ENCODE data around the gene PARD3.

PARD3 gene

DNA sequence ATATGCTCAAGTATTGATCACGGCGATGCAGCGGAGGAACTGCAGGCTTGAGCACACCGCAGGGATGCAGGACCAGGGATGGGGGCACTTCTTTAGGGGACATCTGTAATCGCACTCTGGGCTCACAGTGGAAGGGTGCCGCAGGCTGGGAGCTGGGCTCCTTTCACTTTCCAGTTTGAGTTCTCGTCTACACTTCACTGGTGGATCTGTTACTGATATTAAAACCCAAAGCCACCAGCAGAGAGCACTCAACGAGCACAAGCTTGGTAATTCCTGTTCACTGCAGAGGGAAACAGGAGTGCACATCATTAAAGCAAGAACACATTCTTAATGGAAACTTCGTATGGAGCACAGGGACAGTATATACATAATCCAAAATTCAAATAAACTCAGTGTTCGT, 91.3 kb downstream of the PARD3 start:
- no peaks in the 10 kb centered on the region for H3K36me3 ChIP-seq (ENCODE audit: insufficient read depth, low read length)
- H3K27ac ChIP-seq (ENCODE audit: low read depth, low read length), result peak overlapping the region; percentile 4
- H3K27me3 ChIP-seq (ENCODE audit: control insufficient read depth in 1 of 2, insufficient read depth in 2 of 2, low read length in 2 of 2), result no peaks in the 10 kb centered on the region
- H3K4me1 ChIP-seq (ENCODE audit: insufficient read depth, low read length), result peaks cover 53% of the 10 kb centered on the region
- no peak overlapping the region for H3K9ac ChIP-seq (ENCODE audit: low read length)
- peak overlapping the region in 1 of 2 donors; percentile 12 for H3K4me3 ChIP-seq (ENCODE audit: low read depth in 1 of 2, low read length in 2 of 2)
- H3K9me3 ChIP-seq (ENCODE audit: low read length), result no peaks in the 10 kb centered on the region

DNA sequence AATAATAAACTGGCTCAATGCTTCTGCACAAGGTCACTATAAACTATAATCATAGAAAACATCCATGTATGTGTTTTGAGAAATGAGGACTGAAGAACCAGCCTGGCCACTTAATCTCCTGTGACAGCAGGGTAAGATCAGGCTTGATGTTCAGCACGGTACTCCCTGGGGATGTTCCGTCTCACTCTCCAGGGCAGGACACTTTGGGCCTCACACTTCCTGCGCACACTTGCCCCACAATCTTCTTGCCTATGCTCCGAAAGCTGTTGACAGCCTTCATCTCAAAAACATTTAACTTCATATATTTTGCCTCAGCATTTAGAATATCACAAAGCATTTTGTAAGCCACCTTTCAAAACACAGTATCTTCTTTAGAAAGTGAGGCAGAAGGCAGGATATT, 92.7 kb downstream of the PARD3 start:
- Histone ChIP-seq H3K9me3 (ENCODE audit: low read length) (no peaks in the 10 kb centered on the region), H3K27ac (ENCODE audit: low read depth, low read length) (no peak overlapping the region), H3K4me3 (ENCODE audit: low read depth in 1 of 2, low read length in 2 of 2) (no peak overlapping the region), H3K27me3 (ENCODE audit: control insufficient read depth in 1 of 2, insufficient read depth in 2 of 2, low read length in 2 of 2) (no peaks in the 10 kb centered on the region), H3K9ac (ENCODE audit: low read length) (no peak overlapping the region), H3K4me1 (ENCODE audit: insufficient read depth, low read length) (peaks cover 42% of the 10 kb centered on the region), H3K36me3 (ENCODE audit: insufficient read depth, low read length) (no peaks in the 10 kb centered on the region)

- Histone ChIP-seq H3K27ac (ENCODE audit: low read depth, low read length) (no peak overlapping the region), H3K4me3 (ENCODE audit: low read depth in 1 of 2, low read length in 2 of 2) (no peak overlapping the region), H3K27me3 (ENCODE audit: control insufficient read depth in 1 of 2, insufficient read depth in 2 of 2, low read length in 2 of 2) (no peaks in the 10 kb centered on the region), H3K9me3 (ENCODE audit: low read length) (no peaks in the 10 kb centered on the region), H3K4me1 (ENCODE audit: insufficient read depth, low read length) (peaks cover 33% of the 10 kb centered on the region), H3K36me3 (ENCODE audit: insufficient read depth, low read length) (no peaks in the 10 kb centered on the region), H3K9ac (ENCODE audit: low read length) (no peak overlapping the region)
Measured at GRCh38 chr10:34721208-34721840, 93.8 kb downstream of the PARD3 start.

GRCh38 chr10:34719746-34720145, 95.3 kb downstream of the PARD3 start:
- H3K27ac ChIP-seq (ENCODE audit: low read depth, low read length), result no peak overlapping the region
- no peaks in the 10 kb centered on the region for H3K36me3 ChIP-seq (ENCODE audit: insufficient read depth, low read length)
- no peaks in the 10 kb centered on the region for H3K27me3 ChIP-seq (ENCODE audit: control insufficient read depth in 1 of 2, insufficient read depth in 2 of 2, low read length in 2 of 2)
- H3K4me3 ChIP-seq (ENCODE audit: low read depth in 1 of 2, low read length in 2 of 2), result no peak overlapping the region
- H3K9ac ChIP-seq (ENCODE audit: low read length), result no peak overlapping the region
- peaks cover 41% of the 10 kb centered on the region for H3K4me1 ChIP-seq (ENCODE audit: insufficient read depth, low read length)
- no peaks in the 10 kb centered on the region for H3K9me3 ChIP-seq (ENCODE audit: low read length)

GRCh38 chr10:34719328-34719727, 95.8 kb downstream of the PARD3 start:
- no peak overlapping the region for H3K27ac ChIP-seq (ENCODE audit: low read depth, low read length)
- no peak overlapping the region for H3K9ac ChIP-seq (ENCODE audit: low read length)
- H3K27me3 ChIP-seq (ENCODE audit: control insufficient read depth in 1 of 2, insufficient read depth in 2 of 2, low read length in 2 of 2), result no peaks in the 10 kb centered on the region
- no peaks in the 10 kb centered on the region for H3K9me3 ChIP-seq (ENCODE audit: low read length)
- no peak overlapping the region for H3K4me3 ChIP-seq (ENCODE audit: low read depth in 1 of 2, low read length in 2 of 2)
- H3K4me1 ChIP-seq (ENCODE audit: insufficient read depth, low read length), result peaks cover 44% of the 10 kb centered on the region
- H3K36me3 ChIP-seq (ENCODE audit: insufficient read depth, low read length), result no peaks in the 10 kb centered on the region

- Histone ChIP-seq H3K4me1 (ENCODE audit: insufficient read depth, low read length) (peaks cover 42% of the 10 kb centered on the region), H3K27ac (ENCODE audit: low read depth, low read length) (no peak overlapping the region), H3K36me3 (ENCODE audit: insufficient read depth, low read length) (no peaks in the 10 kb centered on the region), H3K9me3 (ENCODE audit: low read length) (no peaks in the 10 kb centered on the region), H3K9ac (ENCODE audit: low read length) (no peak overlapping the region), H3K27me3 (ENCODE audit: control insufficient read depth in 1 of 2, insufficient read depth in 2 of 2, low read length in 2 of 2) (no peaks in the 10 kb centered on the region), H3K4me3 (ENCODE audit: low read depth in 1 of 2, low read length in 2 of 2) (no peak overlapping the region)
Measured at GRCh38 chr10:34717429-34717828, 97.7 kb downstream of the PARD3 start.

DNA sequence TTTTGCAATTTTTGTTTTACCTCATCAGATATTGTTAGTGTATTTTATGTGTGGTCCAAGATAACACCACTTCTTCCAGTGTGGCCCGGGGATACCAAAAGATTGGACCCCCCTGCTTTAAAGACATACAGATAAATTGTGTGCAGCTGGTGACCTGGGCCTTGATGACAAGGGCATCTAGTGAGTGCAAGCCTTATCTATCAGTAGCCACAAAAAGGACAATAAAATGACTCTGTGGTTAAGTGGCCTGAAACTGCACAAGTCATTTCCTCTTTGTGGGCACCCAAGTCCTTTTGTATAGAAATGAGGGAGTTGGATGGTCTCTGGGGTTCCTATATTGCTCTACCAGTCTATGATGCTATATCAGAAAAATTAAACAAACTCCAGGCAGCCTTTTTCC, 98.1 kb downstream of the PARD3 start:
- H3K27me3 ChIP-seq (ENCODE audit: control insufficient read depth in 1 of 2, insufficient read depth in 2 of 2, low read length in 2 of 2), result no peaks in the 10 kb centered on the region

GRCh38 chr10:34716234-34716633, 98.9 kb downstream of the PARD3 start:
- H3K27me3 ChIP-seq (ENCODE audit: control insufficient read depth in 1 of 2, insufficient read depth in 2 of 2, low read length in 2 of 2), result no peaks in the 10 kb centered on the region
- no peak overlapping the region for H3K27ac ChIP-seq (ENCODE audit: low read depth, low read length)
- no peak overlapping the region for H3K4me3 ChIP-seq (ENCODE audit: low read depth in 1 of 2, low read length in 2 of 2)
- H3K36me3 ChIP-seq (ENCODE audit: insufficient read depth, low read length), result no peaks in the 10 kb centered on the region
- H3K9ac ChIP-seq (ENCODE audit: low read length), result no peak overlapping the region
- peaks cover 52% of the 10 kb centered on the region for H3K4me1 ChIP-seq (ENCODE audit: insufficient read depth, low read length)
- no peaks in the 10 kb centered on the region for H3K9me3 ChIP-seq (ENCODE audit: low read length)

More for the DNA sequence above, 98.1 kb downstream of the PARD3 start:
- Histone ChIP-seq H3K9me3 (ENCODE audit: low read length) (no peaks in the 10 kb centered on the region), H3K9ac (ENCODE audit: low read length) (no peak overlapping the region), H3K4me3 (ENCODE audit: low read depth in 1 of 2, low read length in 2 of 2) (no peak overlapping the region), H3K27ac (ENCODE audit: low read depth, low read length) (no peak overlapping the region), H3K36me3 (ENCODE audit: insufficient read depth, low read length) (no peaks in the 10 kb centered on the region), H3K4me1 (ENCODE audit: insufficient read depth, low read length) (peaks cover 45% of the 10 kb centered on the region)

DNA sequence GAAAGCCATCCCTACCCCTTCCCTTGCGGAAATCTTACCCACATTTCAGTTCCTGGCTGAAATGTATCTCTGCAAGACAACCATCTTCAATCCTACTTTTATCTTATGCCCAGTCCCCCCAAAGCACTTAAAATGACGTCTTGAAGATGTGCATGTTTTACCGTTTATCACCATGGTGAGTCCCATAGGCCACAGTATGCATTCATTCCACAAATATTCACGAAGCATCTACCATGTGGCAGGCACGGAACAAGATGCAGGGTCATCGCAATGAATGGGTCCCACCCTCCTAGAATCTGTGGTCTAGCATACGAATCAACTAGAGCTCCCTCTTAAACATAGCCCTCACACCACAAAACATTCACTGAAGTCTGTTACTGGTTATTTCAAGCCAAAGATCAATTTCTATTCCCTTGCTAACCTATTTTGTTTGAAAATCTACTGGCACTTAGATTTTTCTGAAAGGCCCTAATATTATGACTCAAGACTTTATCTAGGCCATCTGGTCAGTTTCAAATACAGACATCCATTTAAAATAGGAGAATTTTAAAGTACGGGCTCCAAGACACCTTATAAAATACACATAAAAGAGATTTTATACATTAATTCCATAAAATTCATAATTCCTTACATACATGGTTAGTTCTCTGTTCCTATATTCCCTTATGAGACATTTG, 99.4 kb downstream of the PARD3 start:
- Histone ChIP-seq H3K4me3 (ENCODE audit: low read depth in 1 of 2, low read length in 2 of 2) (no peak overlapping the region), H3K36me3 (ENCODE audit: insufficient read depth, low read length) (no peaks in the 10 kb centered on the region), H3K27me3 (ENCODE audit: control insufficient read depth in 1 of 2, insufficient read depth in 2 of 2, low read length in 2 of 2) (no peaks in the 10 kb centered on the region), H3K9me3 (ENCODE audit: low read length) (no peaks in the 10 kb centered on the region), H3K4me1 (ENCODE audit: insufficient read depth, low read length) (peaks cover 54% of the 10 kb centered on the region), H3K27ac (ENCODE audit: low read depth, low read length) (no peak overlapping the region), H3K9ac (ENCODE audit: low read length) (no peak overlapping the region)

DNA sequence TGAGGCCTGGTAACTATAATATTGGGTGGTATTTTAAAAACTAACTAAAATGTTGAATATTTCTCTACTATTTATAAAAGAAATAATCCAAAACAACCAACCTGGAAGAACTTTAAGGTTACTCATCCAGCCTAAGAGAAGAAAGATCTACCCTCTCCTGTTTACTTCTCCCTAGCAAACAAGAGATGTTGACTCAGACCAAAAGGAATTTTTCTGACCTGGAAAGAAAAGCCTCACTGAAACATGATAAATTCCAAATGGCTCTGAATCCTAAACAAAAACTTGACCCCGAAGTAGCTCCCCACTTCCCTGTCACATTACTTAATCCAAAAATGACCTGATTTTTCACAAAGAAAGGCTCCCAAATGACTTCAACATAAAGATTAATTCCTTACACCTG, 101.2 kb downstream of the PARD3 start:
- Histone ChIP-seq H3K4me1 (ENCODE audit: insufficient read depth, low read length) (peaks cover 55% of the 10 kb centered on the region), H3K27ac (ENCODE audit: low read depth, low read length) (no peak overlapping the region), H3K27me3 (ENCODE audit: control insufficient read depth in 1 of 2, insufficient read depth in 2 of 2, low read length in 2 of 2) (no peaks in the 10 kb centered on the region), H3K9ac (ENCODE audit: low read length) (no peak overlapping the region), H3K36me3 (ENCODE audit: insufficient read depth, low read length) (no peaks in the 10 kb centered on the region), H3K4me3 (ENCODE audit: low read depth in 1 of 2, low read length in 2 of 2) (no peak overlapping the region), H3K9me3 (ENCODE audit: low read length) (no peaks in the 10 kb centered on the region)

DNA sequence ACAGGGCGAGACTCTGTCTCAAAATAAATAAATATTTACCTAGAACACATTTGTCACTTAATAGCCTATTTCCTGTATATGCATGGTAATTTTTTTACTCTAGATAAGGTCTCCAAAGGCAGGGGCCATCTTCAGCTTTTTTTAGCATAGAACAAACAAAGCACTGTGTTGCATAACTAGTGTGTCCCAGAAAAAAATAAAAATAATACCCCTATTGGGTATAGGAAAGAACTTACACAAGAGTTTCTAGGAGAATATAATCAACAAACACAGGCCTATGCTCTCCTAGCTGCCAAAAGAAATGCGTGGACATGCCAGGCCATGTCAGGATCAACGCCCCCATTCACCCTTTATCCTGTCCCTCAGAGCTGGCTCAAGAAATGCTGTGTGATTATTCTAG, 103.6 kb downstream of the PARD3 start:
- H3K27me3 ChIP-seq (ENCODE audit: control insufficient read depth in 1 of 2, insufficient read depth in 2 of 2, low read length in 2 of 2), result no peaks in the 10 kb centered on the region
- H3K9me3 ChIP-seq (ENCODE audit: low read length), result no peaks in the 10 kb centered on the region
- no peak overlapping the region for H3K9ac ChIP-seq (ENCODE audit: low read length)
- H3K36me3 ChIP-seq (ENCODE audit: insufficient read depth, low read length), result no peaks in the 10 kb centered on the region
- no peak overlapping the region for H3K27ac ChIP-seq (ENCODE audit: low read depth, low read length)
- H3K4me1 ChIP-seq (ENCODE audit: insufficient read depth, low read length), result peaks cover 65% of the 10 kb centered on the region
- no peak overlapping the region for H3K4me3 ChIP-seq (ENCODE audit: low read depth in 1 of 2, low read length in 2 of 2)

GRCh38 chr10:34710391-34710751, 104.7 kb downstream of the PARD3 start:
- Histone ChIP-seq H3K9me3 (ENCODE audit: low read length) (no peaks in the 10 kb centered on the region), H3K36me3 (ENCODE audit: insufficient read depth, low read length) (no peaks in the 10 kb centered on the region), H3K4me3 (ENCODE audit: low read depth in 1 of 2, low read length in 2 of 2) (no peak overlapping the region), H3K27me3 (ENCODE audit: control insufficient read depth in 1 of 2, insufficient read depth in 2 of 2, low read length in 2 of 2) (no peaks in the 10 kb centered on the region), H3K9ac (ENCODE audit: low read length) (no peak overlapping the region), H3K27ac (ENCODE audit: low read depth, low read length) (no peak overlapping the region), H3K4me1 (ENCODE audit: insufficient read depth, low read length) (peaks cover 69% of the 10 kb centered on the region)

Measured in muscle layer of colon (tissue), 2 donors.